ENCODE measurements around the gene TRAF2. TPM values are rescaled to one million over a fixed set of nuclear protein-coding genes. Genes with fewer than 3 reads are reported as not detected.
"Not testable (repeated sequence)": the region's sequence is repeated elsewhere in the genome, so short reads cannot be mapped to it uniquely, and the experiment has no call there.

TRAF2 gene
- total RNA-seq, 1 donor = 6.2 TPM

GRCh38 chr9:136842380-136842948 is 43.9 kb upstream of the TRAF2 start, which contains the start of gene AJM1:
Gene AJM1 (plus strand): TSS chr9:136842478. CDS start chr9:136844415, 1,937 bp downstream.
- H3K4me2 ChIP-seq (ENCODE audit: insufficient read depth, low read length) = peak within 1 kb of the TSS; percentile 81

DNA sequence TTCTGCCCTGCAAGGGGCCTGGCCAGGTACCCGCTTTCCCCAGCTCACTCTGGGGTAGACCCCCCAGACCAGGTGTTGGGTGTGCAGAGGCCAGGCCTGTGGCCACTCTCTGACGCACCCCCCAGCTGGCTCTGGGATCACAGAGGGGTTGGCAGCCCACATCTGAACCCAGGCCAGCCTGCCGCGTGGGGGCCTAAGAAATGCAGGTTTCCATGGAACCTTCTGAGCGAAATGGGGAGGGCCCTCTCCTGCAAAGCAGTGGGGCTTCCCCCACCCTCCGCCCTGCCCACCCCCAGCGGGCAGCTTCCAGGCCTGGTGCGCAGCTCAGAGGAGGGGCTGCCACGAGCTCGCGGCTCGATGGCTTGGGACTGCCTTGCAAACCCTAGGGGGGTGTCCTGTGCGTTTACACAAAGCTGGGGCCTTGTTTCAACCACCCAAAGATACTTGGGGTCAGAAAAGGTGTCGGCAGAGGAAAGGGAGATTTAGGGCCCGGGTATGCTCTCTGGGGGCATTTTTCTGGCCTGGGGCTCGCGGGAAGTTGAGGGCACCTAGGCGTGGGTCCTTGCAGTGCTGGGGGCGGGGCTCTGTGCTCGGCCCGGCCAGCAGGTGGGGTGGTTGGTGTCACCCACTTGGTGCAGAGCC is 43.0 kb upstream of the TRAF2 start:
- not testable (repeated sequence) for H3K4me3 ChIP-seq (ENCODE audit: insufficient read depth, low read length)
- peaks cover 16% of the 10 kb centered on the region for H3K27me3 ChIP-seq (ENCODE audit: insufficient read depth, low read length)

More at GRCh38 chr9:136842380-136842948, 43.9 kb upstream of the TRAF2 start, which contains the start of gene AJM1:
- not testable (repeated sequence) for H3K36me3 ChIP-seq (ENCODE audit: insufficient read depth, low read length); H4K20me1 ChIP-seq (ENCODE audit: insufficient read depth, low read length); H3K79me2 ChIP-seq (ENCODE audit: insufficient read depth, low read length); H3K27ac ChIP-seq (ENCODE audit: low read depth, low read length); H2AFZ ChIP-seq (ENCODE audit: low read length); H3K9me3 ChIP-seq (ENCODE audit: low read depth, low read length)
- peak; percentile 99 for DNase-seq (ENCODE audit: insufficient read length, low spot score, missing footprints)
- H3K4me3 ChIP-seq (ENCODE audit: insufficient read depth, low read length) = peak within 1 kb of the TSS; percentile 79
- peaks cover 16% of the 10 kb centered on the region for H3K27me3 ChIP-seq (ENCODE audit: insufficient read depth, low read length)
- H3K4me1 ChIP-seq (ENCODE audit: insufficient read depth, low read length) = peaks cover 14% of the 10 kb centered on the region
- TF ChIP-seq, protein P1, sequence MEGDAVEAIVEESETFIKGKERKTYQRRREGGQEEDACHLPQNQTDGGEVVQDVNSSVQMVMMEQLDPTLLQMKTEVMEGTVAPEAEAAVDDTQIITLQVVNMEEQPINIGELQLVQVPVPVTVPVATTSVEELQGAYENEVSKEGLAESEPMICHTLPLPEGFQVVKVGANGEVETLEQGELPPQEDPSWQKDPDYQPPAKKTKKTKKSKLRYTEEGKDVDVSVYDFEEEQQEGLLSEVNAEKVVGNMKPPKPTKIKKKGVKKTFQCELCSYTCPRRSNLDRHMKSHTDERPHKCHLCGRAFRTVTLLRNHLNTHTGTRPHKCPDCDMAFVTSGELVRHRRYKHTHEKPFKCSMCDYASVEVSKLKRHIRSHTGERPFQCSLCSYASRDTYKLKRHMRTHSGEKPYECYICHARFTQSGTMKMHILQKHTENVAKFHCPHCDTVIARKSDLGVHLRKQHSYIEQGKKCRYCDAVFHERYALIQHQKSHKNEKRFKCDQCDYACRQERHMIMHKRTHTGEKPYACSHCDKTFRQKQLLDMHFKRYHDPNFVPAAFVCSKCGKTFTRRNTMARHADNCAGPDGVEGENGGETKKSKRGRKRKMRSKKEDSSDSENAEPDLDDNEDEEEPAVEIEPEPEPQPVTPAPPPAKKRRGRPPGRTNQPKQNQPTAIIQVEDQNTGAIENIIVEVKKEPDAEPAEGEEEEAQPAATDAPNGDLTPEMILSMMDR (IDR thresholded peaks at IDR 0.05; ENCODE audit: extremely low read depth, low read depth, low read length) = peak; percentile 76

GRCh38 chr9:136843801-136844740 is 42.2 kb upstream of the TRAF2 start:
- H3K4me2 ChIP-seq (ENCODE audit: insufficient read depth, low read length); H2AFZ ChIP-seq (ENCODE audit: low read length); H3K79me2 ChIP-seq (ENCODE audit: insufficient read depth, low read length); H4K20me1 ChIP-seq (ENCODE audit: insufficient read depth, low read length); H3K9me3 ChIP-seq (ENCODE audit: low read depth, low read length); H3K36me3 ChIP-seq (ENCODE audit: insufficient read depth, low read length); H3K4me3 ChIP-seq (ENCODE audit: insufficient read depth, low read length); H3K27ac ChIP-seq (ENCODE audit: low read depth, low read length); DNase-seq (ENCODE audit: insufficient read length, low spot score, missing footprints): not testable (repeated sequence)
- TF ChIP-seq, protein P1 (IDR thresholded peaks at IDR 0.05; ENCODE audit: extremely low read depth, low read depth, low read length) = peak; percentile 27
- H3K4me1 ChIP-seq (ENCODE audit: insufficient read depth, low read length) = peaks cover 18% of the 10 kb centered on the region
- peaks cover 16% of the 10 kb centered on the region for H3K27me3 ChIP-seq (ENCODE audit: insufficient read depth, low read length)

More for the DNA sequence above, 43.0 kb upstream of the TRAF2 start:
- not testable (repeated sequence) for H3K9me3 ChIP-seq (ENCODE audit: low read depth, low read length); H4K20me1 ChIP-seq (ENCODE audit: insufficient read depth, low read length); H3K36me3 ChIP-seq (ENCODE audit: insufficient read depth, low read length); H3K27ac ChIP-seq (ENCODE audit: low read depth, low read length); DNase-seq (ENCODE audit: insufficient read length, low spot score, missing footprints); H3K79me2 ChIP-seq (ENCODE audit: insufficient read depth, low read length); H2AFZ ChIP-seq (ENCODE audit: low read length)
- peak overlapping the region; percentile 9 for H3K4me2 ChIP-seq (ENCODE audit: insufficient read depth, low read length)
- H3K4me1 ChIP-seq (ENCODE audit: insufficient read depth, low read length) = peaks cover 18% of the 10 kb centered on the region

DNA sequence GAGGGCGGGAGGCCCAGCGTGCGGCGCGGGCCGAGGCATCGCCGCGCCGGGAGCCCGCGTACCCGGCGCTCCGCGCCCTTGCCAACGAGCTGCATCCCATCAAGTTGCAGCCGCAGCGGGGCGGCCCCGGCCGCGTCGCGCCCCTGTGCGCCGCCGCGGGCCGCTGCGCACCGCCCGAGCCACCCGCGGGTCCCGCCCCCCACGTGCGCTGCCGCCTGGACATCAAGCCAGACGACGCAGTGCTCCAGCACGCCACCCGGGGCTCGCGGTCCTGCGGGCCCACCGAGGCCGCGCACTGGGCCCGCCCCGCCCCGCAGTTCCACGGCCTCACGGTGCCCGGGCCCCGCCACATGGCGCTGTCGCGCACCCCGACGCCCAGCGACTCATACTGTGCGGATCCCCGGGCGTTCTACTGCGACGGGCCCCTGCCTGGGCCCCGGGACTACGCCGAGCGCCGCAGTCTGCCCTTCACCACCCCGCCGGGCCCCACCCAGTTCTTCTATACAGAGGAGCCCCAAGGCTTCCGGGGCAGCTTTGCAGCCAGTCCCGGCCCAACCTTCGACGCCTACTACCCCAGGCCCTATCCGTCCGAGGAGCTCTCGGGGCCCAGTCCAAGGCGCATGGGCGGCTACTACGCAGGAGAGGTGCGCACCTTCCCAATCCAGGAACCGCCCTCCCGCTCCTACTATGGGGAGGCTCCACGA is 41.4 kb upstream of the TRAF2 start:
- Histone ChIP-seq H3K79me2 (ENCODE audit: insufficient read depth, low read length) (peaks cover 3% of the 10 kb centered on the region), H3K36me3 (ENCODE audit: insufficient read depth, low read length) (no peaks in the 10 kb centered on the region), H3K4me2 (ENCODE audit: insufficient read depth, low read length) (no peak overlapping the region), H3K27me3 (ENCODE audit: insufficient read depth, low read length) (peaks cover 16% of the 10 kb centered on the region), H3K27ac (ENCODE audit: low read depth, low read length) (no peak overlapping the region), H2AFZ (ENCODE audit: low read length) (no peak overlapping the region), H3K9me3 (ENCODE audit: low read depth, low read length) (no peaks in the 10 kb centered on the region), H4K20me1 (ENCODE audit: insufficient read depth, low read length) (peaks cover 6% of the 10 kb centered on the region), H3K4me1 (ENCODE audit: insufficient read depth, low read length) (peaks cover 21% of the 10 kb centered on the region), H3K4me3 (ENCODE audit: insufficient read depth, low read length) (no peak overlapping the region)
- no peak for DNase-seq (ENCODE audit: insufficient read length, low spot score, missing footprints)
- TF ChIP-seq, protein P1 (IDR thresholded peaks at IDR 0.05; ENCODE audit: extremely low read depth, low read depth, low read length) = no peak
